22Rv1 (cell line): Measurements from ENCODE around the gene NTMT2.
"Not testable (repeated sequence)": the region's sequence is repeated elsewhere in the genome, so short reads cannot be mapped to it uniquely, and the experiment has no call there.

Experiments used
- H3K27ac ChIP-seq: fragments of 450-650 bp; 2 replicates; pipeline ENCODE4 v1.5.1; 2017
- CTCF ChIP-seq: fragments of 450-650 bp; IDR thresholded peaks from 2 replicates; pipeline ENCODE4 v1.5.1; 2017; ENCODE audit warnings: mild to moderate bottlenecking
- ZFX ChIP-seq: fragments of 450-650 bp; IDR thresholded peaks from 2 replicates; pipeline ENCODE4 v1.6.1; 2017; ENCODE audit warnings: antibody characterized with exemption, borderline replicate concordance

The NTMT2 gene

GRCh38 chr1:170157820-170158219 lies 12.1 kb downstream of the NTMT2 start:
- H3K27ac ChIP-seq: no peak overlapping the region
- TF ChIP-seq ZFX (no peak), CTCF (no peak)

GRCh38 chr1:170162459-170163246 lies 16.9 kb downstream of the NTMT2 start:
- H3K27ac ChIP-seq: no peak overlapping the region
- TF ChIP-seq ZFX (no peak), CTCF (no peak)

GRCh38 chr1:170164103-170164763 lies 18.5 kb downstream of the NTMT2 start:
- H3K27ac ChIP-seq: no peak overlapping the region
- TF ChIP-seq ZFX (no peak), CTCF (no peak)

- no peak overlapping the region for H3K27ac ChIP-seq
- TF ChIP-seq CTCF (no peak), ZFX (no peak)
Observed at GRCh38 chr1:170166518-170167180, 20.9 kb downstream of the NTMT2 start.

- no peak for TF ChIP-seq ZFX
- no peak for TF ChIP-seq CTCF
- no peak overlapping the region for H3K27ac ChIP-seq
Observed at GRCh38 chr1:170168265-170168664, 22.5 kb downstream of the NTMT2 start.

- not testable (repeated sequence) for H3K27ac ChIP-seq
Observed at GRCh38 chr1:170170513-170170912, 24.8 kb downstream of the NTMT2 start.

GRCh38 chr1:170174395-170174794 lies 28.6 kb downstream of the NTMT2 start:
- no peak for TF ChIP-seq ZFX
- no peak for TF ChIP-seq CTCF
- no peak overlapping the region for H3K27ac ChIP-seq
